Activated gamma-delta T cell (primary cell): Measurements from ENCODE around the gene AMDHD2.

Experiments used
- DNase-seq: peaks from one replicate; lab custom pipeline; 2025; lab: John Stamatoyannopoulos, UW

The AMDHD2 gene

DNA sequence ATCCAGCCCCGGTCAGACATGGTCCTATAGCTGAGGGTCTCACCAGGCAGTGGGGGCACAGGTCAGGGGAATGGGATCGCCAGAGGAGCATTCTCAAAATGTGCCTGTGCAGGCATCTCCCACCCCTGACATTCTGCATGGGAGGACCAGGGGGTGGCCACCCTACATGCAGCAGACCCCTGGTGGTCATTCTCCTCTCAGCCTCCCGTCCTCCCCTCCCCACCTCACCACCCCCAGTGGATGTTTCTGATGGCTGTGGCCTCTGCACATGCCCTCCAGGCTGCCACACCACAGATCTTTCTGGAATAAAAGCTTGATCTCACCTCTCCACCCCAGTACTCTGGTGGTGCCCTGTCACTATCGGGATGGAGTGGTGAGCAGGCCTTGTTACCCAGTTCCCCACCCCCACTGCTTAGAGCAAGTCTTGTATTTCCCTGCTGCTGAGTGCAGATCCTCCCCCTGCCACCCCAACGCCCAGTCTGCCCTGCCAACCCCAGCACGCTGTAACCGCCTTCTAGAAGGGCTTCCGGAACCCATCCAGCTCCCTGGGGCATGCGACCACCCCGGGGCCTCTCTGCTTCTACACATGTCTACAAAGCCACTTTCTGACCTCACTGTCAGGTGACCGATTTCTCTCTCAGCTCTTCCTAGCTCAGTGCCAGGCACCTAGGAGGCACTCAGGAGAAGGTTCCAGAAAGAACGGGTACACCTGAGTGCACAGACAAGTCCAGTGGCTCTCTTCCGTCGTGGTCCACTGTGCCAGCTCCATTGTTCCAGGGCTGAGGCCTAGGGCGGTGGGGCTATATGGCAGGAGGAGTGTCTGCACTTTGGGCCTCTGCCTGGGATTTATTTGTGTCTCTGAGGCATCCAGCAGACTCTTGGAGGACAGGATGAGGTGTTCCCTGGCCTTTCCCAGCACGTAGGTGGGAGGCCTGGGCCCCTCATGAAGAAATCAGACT lies 36.0 kb upstream of the AMDHD2 start:
- no peak for DNase-seq

DNA sequence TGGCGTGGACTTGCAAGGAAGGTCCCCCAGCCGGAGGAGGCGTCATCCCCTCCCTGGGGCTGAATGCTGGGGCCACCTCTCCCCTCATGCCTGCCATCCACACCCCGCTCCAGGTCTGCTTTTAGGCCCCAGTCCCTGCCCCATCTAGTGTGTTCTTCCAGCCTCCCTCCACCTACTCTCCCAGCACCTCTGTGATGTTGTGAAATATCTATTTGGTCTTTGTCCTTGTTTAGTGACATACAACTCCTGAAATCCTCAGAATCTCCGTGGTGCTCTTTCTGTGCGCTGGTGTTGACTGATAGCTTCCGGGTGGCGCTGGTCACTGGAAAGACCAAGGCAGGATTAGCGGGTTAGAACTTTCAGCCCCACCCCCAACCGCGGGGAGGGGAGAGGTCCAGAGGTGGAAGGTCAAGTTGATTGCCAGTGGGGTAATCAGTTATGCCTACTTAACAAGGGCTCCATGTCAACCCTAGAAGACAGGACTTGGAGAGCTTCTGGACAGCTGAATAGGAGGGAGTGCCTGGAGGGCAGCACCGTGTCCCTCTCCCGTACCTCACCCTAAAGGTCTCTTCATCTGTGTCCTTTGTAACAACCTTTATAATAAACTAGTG lies 35.2 kb upstream of the AMDHD2 start:
- DNase-seq: no peak

DNA sequence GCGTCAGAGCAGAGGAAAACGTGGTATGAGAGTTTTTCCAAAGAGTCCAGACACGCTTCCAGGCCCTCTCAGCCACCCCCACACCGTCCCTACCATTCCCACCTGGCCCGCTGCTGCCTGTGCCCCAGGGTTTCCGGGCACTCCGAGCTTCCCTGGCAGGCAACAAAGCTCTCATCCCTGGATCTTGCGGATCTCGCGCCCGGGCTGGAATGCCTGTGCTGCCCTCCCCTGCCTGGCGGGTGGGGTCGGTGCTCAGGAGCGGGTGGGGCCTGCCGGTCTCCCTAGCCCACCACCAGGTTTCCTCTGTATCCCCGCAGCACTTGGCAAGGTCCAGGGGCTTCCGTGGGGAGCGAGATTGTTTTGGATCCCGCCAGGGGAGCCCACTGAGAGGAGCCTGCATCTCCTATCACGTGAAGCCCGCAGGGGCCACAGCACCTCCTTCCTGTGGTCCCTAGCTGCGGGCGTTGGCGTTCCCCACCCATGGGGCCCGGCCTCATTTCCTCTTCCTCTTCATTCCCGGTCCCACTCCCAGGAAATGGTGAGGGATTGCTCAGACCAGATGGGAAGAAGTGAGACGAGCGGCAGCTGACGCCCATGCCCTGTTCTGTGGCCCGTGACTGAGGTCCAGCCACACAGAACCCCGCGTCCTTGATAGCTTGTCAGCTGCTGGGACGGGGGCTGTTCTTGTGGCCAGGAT lies 34.2 kb upstream of the AMDHD2 start:
- DNase-seq: no peak

DNA sequence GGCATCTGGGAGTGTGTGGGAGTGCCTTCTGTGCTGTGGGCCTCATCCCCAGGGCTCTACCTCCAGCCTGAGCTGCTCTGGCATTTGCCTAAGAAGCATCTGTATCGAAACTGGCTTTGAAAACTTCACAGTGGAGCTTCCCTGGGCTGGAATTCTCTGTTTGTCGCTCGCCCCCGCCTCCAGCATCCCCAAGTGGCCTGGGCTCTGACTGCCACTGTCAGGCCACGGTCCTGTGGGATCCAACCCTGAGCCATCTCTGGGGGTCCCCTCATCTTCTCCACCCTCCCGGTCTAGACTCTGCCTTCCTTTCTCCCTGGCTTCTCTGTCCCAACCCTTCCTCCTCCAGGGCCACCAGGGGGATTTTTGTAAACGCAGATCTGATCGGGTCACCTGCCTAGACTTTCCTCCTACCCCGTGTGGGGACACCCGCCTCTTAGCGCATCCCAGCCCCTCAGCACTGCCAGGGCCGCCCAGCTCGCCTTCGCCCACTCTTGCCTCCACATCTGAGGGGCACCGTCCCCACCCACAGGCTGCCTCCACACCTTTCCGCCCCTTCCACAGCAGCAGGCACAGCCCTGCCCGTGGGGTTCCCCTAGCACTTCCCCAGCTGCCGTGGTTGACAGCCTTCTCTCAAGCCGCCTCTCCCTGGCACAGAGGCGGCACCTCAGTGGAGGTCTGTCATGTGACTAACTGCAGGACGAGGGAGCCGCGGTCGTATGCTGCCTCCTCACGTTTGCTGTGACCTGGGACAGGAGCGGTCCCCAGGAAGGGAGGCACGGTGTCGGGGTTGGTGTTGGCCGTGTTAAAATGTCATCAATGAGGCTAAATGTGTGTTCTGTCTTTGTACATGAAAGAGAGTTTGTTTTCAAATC lies 33.3 kb upstream of the AMDHD2 start:
- DNase-seq: peak; percentile 40

DNA sequence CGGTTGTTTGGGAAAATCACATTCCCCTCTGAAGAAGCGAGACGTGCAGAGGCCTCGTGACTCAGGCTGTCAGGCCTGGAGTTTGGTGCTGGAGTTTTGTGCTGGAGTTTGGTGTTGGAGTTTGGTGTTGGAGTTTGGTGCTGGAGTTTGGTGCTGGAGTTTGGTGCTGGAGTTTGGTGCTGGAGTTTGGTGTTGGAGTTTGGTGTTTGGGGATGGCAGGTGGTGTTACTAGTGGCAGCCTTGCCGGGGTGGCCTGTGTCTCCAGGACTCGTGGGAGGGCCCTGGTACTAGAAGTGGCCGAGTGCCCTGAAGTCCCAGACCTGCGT lies 32.7 kb upstream of the AMDHD2 start:
- DNase-seq: no peak

DNA sequence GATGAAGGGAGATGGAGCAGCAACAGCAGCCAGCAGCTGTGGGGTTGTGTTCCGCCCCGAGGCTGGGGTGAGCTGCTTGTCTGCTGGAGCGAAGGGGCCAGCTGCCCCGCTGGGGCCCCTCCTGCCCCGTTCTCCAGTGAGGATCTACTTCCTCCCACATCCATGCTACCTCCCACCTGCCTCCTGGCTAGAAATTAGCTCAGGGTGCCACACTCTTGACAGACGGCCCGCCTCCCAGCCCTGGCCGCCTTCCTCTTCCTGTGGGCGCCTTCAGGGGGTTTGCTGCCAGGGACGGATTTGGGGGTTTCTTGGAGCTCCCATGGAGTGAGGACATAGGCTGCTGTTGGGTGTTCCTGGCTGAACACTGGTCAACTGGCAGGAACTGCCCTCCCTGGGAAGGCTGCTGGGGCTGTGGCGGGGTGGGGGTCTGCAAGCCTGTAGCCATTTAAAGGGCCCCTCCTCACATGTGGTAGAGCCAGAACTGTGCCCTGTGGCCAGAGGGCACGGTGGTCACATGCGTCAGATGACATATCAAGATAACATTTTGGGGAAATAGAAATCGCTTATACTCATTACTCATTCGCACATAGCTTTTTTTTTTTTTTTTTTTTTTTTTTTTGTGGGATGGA lies 32.2 kb upstream of the AMDHD2 start:
- DNase-seq: no peak

DNA sequence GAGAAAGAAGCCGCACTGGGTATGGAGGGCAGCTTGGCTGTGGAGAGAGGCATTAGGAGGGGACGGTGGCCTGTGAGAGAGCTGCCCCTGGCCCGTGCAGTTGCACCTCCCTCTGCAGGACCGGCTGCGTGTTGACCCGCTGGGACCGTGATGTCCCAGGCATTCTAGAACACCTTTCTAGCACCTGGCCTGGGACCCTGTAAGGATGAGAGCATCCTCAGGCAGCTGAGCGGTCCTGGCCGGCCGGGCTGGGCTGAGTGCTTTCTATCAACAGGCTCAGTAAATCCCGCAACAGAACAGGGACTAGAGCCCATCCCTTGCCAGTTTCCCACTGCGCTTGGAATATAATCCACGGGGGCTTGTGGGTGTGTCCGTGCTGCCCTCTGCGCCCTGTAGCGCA lies 30.6 kb upstream of the AMDHD2 start:
- no peak for DNase-seq

DNA sequence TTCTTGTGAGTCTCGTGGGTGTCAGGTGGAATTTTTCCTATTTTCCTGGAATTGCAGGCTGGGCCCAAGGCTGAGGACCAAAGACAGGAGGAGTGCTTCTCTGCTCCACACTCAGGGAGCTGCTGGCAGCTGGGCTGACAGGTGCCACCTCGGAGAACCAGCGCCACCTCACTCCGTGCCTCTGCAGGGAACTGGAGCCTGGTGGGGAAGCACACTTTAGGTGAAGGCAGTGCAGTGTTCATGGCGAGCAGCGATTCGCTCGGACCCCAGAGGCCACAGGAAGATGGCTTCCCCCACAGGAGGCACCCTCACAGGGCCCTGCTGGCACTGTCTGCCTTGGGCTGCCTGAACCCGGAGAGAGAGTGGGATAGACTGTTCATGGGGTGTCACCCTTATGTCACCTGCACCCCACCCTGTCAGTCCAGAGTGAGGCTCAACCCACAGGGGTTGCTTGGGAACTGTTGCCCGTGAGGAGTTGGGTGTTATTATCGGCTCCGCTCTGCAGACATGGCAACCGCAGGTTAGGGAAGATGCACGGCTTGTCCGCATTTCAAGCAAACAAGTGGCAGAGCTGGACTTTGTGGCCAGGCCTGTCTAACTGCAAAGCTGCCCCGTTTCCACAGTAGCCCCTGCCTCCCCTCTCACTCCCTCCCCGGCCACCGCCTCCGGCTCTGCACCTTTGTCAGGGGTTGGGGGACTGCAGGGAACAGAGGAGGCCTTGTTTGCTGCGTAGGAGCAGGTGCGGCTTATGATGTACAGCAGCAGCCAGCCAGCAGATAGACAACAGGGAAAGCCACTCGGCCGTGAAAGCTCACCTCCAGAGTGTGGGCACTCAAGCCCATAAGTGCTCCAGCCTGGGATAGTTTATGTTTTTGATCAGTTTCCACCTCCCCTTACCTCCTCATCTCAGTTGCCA lies 29.7 kb upstream of the AMDHD2 start:
- no peak for DNase-seq

DNA sequence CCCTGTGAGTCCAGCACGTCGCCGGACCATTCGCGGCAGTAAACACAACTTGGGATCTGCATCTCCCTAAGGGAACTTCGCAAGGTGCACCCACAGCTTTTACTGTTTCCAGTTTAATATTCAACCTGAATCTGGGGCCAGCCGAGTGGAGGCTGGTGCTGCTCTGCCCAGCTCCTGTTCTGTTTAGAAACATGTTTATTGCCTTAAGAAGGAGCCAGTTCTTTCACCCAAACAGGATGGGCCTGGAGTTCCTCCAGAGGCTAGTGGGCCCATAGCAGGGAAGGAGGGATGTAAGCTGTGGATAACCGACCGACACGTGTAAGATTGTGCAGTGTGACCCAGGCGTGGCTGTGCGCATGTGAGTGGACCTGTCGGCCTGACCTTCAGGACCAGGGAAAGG lies 27.9 kb upstream of the AMDHD2 start:
- DNase-seq: no peak

DNA sequence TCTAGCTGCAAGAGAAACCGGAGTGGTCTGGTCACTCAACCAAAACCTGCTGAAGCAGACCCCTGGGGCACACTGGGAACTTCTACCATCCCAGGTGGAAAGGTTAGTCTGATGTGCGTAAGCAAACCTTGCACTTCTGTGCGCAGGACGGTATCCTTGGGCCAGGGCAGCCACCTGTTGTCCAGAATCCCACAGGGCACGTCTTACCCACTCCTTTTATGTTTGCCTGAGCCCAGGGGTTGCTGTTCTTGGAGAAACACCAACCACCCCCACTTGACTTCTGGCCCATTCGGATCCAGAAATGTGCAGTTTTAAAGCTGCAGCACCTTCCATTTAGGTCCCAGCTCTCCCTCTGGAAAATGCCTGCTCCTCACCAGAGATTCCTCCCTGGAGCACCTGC lies 26.6 kb upstream of the AMDHD2 start:
- no peak for DNase-seq

DNA sequence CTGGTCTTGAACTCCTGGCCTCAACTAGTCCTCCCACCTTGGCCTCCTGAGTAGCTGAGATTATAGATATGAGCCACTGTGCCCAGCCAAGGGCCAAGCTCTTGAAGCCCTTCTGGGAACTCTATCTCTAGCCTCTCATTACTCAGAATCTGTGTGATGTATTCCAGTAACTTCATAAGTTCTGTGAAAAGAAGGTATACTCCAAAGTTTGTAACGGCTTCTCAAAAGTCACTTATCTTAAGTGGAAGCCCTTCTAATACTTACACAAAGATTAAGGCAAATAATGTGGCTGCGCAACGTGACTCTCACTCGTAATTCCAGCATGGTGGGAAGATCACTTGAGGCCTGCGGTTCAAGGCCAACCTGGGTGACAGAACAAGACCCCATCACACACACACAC lies 25.6 kb upstream of the AMDHD2 start:
- DNase-seq: no peak

DNA sequence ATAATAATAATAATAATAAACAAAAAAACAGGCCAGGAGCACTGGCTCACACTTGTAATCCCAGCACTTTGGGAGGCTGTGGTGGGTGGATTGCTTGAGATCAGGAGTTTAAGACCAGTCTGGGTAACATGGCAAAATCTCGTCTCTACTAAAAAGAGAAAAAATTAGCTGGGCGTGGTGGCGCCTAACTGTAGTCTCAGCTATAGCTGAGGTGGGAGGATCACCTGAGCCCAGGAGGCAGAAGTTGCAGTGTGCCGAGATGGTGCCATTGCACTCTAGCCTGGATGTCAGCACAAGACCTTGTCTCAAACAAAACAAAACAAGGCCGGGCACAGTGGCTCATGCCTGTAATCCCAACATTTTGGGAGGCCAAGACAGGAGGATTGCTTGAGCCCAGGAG lies 25.1 kb upstream of the AMDHD2 start:
- DNase-seq: no peak

DNA sequence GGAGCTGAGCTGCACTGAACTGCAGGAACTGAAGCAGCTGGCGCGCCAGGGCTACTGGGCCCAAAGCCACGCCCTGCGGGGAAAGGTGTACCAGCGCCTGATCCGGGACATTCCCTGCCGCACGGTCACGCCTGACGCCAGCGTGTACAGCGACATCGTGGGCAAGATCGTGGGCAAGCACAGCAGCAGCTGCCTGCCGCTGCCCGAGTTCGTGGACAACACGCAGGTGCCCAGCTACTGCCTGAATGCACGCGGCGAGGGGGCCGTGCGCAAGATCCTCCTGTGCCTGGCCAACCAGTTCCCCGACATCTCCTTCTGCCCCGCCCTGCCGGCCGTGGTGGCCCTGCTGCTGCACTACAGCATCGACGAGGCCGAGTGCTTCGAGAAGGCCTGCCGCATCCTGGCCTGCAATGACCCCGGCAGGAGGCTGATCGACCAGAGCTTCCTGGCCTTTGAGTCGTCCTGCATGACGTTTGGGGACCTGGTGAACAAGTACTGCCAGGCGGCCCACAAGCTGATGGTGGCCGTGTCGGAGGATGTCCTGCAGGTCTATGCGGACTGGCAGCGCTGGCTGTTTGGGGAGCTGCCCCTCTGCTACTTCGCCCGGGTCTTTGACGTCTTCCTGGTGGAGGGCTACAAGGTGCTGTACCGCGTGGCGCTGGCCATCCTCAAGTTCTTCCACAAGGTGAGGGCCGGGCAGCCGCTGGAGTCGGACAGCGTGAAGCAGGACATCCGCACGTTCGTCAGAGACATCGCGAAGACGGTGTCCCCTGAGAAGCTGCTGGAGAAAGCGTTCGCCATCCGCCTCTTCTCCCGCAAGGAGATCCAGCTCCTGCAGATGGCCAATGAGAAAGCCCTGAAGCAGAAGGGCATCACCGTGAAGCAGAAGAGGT lies 23.7 kb upstream of the AMDHD2 start:
- DNase-seq: no peak

DNA sequence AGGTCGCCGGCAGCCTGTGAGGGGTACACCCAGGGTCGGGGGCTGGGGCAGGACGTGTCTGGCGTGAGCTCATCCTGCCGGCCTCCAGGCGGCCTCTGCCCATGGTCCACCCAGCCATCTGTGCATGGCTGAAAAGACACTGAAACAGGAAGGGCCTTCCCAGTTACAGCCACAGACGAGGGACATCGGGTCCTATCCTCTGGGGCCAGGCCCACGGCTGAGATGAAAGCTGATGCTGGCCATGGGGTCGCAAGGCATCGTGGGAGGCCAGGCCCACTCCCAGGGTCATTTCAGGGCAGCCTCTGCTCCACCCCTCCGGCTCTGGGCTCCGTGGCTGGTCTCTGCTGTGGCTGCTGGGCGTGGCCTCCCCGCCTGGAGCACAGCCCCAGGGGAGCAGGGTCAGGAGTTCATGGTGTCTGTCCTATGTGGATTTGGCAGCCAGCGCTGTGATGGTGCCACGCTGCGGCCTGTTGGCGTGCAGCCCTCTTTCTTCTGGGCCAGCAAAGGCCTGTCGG lies 23.0 kb upstream of the AMDHD2 start:
- no peak for DNase-seq

DNA sequence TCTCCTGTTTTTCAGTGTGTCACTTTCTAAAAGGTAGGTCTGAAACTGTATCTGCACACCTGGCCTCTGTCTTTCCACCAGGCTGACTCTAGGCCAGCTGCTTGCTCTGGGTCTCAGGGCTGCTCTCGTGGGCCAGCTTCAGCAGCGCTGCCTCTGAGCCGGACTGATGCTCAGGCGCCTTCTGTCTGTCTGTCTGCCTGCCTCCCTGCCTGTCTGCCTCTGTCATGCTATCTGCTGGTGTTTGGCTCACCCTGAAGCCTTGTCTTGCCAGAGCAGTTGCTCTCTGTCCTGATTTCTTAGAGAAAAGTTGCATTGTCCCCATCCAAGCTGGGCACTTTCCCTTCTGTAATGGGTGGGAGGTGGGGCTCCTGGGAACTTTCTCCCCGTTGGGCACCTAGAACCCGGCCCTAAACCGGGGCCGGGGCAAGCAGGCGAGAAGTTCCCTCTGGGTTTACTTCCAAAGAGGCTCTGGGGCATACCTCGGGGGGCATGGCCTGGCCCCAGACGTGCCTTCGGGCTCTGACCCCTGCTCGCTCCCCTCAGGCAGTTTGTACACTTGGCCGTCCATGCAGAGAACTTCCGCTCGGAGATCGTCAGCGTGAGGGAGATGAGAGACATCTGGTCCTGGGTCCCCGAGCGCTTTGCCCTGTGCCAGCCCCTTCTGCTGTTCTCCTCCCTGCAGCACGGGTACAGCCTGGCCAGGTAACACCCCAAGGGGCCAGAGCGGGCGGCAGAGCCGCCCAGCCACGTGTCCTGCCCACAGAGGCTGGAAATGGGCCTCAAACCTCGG lies 22.3 kb upstream of the AMDHD2 start:
- no peak for DNase-seq

DNA sequence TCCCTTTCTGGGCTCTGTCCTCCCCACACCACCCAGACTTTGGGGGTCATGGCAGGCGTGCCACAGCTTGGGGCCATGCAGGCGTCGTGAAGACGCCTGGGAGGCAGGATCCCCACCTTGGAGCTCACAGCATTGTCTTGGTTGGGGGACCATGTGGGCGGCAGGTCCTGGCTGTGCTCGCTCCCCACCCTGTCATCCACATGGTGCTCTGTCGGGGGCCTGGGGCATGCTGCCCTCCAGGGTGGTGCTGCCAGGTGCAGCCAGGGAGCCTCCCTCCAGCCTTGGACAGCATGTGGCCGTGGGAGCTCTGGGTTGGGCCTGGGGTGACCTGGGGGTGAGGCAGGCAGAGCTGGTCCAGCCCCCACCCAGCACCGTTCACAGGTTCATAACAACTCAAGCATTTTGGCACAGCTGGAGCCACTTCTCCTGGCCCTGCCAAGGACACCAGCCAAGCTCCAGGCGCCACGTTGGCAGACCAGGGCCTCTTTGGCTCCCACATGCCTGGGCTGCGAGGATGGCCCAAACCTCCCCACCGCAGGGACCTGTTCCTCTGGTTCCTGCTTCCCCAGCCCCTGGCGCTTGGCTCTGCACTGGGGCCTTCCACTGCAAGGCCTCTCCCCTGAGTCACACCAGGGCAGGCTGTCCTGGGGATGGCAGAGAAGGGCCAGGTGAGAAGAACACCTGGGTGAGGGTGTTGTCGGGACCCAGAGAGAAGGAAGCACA lies 21.5 kb upstream of the AMDHD2 start:
- DNase-seq: no peak

DNA sequence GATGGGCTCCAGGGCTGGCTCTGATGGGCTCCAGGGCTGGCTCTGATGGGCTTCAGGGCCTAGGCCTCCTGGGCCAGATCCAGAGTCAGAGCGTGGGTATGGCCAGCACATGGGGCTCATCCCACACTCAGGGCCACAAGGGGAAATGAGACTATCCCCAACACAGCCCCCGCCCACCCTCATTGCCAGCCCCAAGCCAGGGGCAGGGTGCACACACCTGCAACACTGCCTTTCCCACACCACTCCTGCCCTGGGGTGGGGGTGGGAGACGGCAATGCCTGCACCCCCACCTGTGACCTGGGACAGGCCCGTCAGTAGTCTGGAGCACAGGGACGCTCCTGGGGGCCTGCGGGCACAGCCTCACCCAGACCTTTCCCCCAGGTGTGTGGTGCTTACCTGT lies 20.7 kb upstream of the AMDHD2 start:
- DNase-seq: no peak
